Adrenal gland (tissue), 12 donors: ENCODE measurements around the gene THPO. TPM values are rescaled to one million over a fixed set of nuclear protein-coding genes. Genes with fewer than 3 reads are reported as not detected.

Source experiments
- DNase-seq, 7 donors: peaks; one replicate each; pipeline ENCODE4 v3.0.0-alpha.2; 2019 to 2020
- H3K27ac ChIP-seq, 5 donors: fragments of 200-600 bp; sonication (generic) in 4 of 5; 1 replicate in 3 of 5; 2 replicates in 2 of 5; pipeline versions ENCODE4 v1.5.1 to v1.8.0; 2016 to 2020; ENCODE audit warnings: mild to moderate bottlenecking in 1 of 5
- H3K27me3 ChIP-seq: fragments of 200-600 bp; 2 replicates; pipeline ENCODE4 v1.8.0; 2021
- H3K36me3 ChIP-seq, 2 donors: fragments of 200-600 bp; replicated peaks in 1 of 2; 1 replicate in 1 of 2; 2 replicates in 1 of 2; pipeline versions ENCODE4 v1.5.1 to v1.8.0; 2018 to 2022
- H3K4me1 ChIP-seq, 2 donors: fragments of 200-600 bp; replicated peaks in 1 of 2; 1 replicate in 1 of 2; 2 replicates in 1 of 2; pipeline versions ENCODE4 v1.5.1 to v1.8.0; 2018 to 2021
- H3K4me3 ChIP-seq, 4 donors: fragments of 200-600 bp; sonication (generic) in 3 of 4; one replicate each; pipeline ENCODE4 v1.5.1; 2016 to 2018
- H3K9me3 ChIP-seq, 3 donors: fragments of 200-600 bp; sonication (generic) in 1 of 3; replicated peaks in 1 of 3; 1 replicate in 2 of 3; 2 replicates in 1 of 3; pipeline versions ENCODE4 v1.5.1 to v1.8.0; 2016 to 2021
- POLR2A ChIP-seq, 2 donors: fragments of 450-650 bp; IDR thresholded peaks; one replicate each; pipeline ENCODE4 v1.6.1; 2017; ENCODE audit warnings: antibody characterized with exemption in 2 of 2, mild to moderate bottlenecking in 2 of 2, moderate library complexity in 1 of 2
- WGBS, 4 donors: extraction: QIAGEN DNeasy Blood & Tissue Kit in 2 of 4; methylation state at CpG; one replicate each; pipeline versions ENCODE4 v1.1.5 to v1.1.7; 2013 to 2017; 5-methylcytosine and 5-hydroxymethylcytosine counted together
- intact Hi-C, 2 donors: fragments of 100-400 bp; cut with DNase I; formaldehyde crosslinking; loops; one replicate each; pipeline versions ENCODE4 v1.14.1 to v1.15.0; 2022 to 2023
- polyA plus RNA-seq, 3 donors: library from polyadenylated mRNA; stranded (reverse); fragments of 200-250 nt in 2 of 3; fragments of 350-450 nt in 1 of 3; fragmentation: Illumina TruSeq in 1 of 3; extraction: RNeasy Lipid Tissue Mini Kit (QIAGEN cat#74804) in 1 of 3; gene quantifications; one replicate each; pipeline ENCODE4 v1.2.3, GENCODE V29; 2013 to 2014
- total RNA-seq, 9 donors: library from RNA; depleted of rRNA in 4 of 9; stranded (reverse); fragments of >200 nt in 4 of 9; fragments of 120-200 nt in 1 of 9; fragmentation: NEBNext Ultra II Directional in 1 of 9; extraction: Animal tissue kit (Norgen Biotek cat#: 25700) in 1 of 9; gene quantifications; one replicate each; pipeline versions ENCODE4 v1.1.0 to v1.2.4, GENCODE V29; 2013 to 2023
- TF ChIP-seq, protein P1 (sequence below), 6 experiments: fragments of 450-650 bp in 4 of 6; fragments of 200-600 bp in 2 of 6; sonication (generic) in 1 of 6; IDR thresholded peaks; 1 replicate in 5 of 6; 2 replicates in 1 of 6; pipeline versions ENCODE4 v1.5.1 to v1.8.0; 2016 to 2021; ENCODE audit warnings: antibody characterized with exemption in 6 of 6, mild to moderate bottlenecking in 2 of 6, moderate library complexity in 1 of 6
- donor health status: healthy with polysubstance abuse.
- donor health status: Bipolar disorder and iron deficiency.
- donor health status: DM: yes; HTN: yes; CAD: no.
- donor health status: DM: no; HTN: no; CAD: no.
- donor health status: DM: no; HTN: no; CAD: no.
- donor health status: DM: yes; HTN: yes; CAD: no.

The THPO gene
- total and polyA plus RNA-seq, 12 donors = 0.11 to 5.3 (median 2.2) TPM; not detected in 3

DNA sequence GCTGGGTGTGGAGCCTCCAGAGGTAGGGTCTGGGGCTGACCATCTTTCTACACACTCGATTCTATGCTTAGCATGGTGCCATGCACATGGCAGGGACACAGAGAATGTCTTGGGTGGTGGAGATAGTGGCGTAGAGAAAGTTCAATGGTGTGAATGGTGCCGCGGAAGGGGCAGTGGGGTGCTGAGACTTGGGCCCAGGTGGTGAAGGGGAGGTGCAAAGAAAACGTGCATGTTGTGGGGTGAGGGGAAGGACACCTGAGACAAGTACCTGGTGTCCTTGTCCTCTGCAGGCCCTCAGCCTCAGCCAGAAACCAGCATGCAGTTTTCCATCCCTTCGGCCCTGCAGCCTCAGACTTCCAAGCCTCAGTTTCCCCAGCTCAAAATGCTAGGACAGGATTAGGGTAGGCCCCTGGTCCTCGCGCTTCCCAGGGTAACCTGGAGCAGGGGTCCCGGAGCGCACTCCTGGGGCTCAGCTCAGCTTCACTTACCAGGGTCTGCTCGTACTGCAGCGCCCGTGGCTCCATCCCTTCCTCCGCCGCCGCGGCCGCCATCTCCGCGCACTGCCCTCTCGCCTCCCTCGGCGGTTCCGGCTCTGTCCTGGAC is 17.0 kb downstream of the THPO start:
- Histone ChIP-seq H3K4me1 (peaks cover 13 to 41% of the 10 kb centered on the region in 2 donors), H3K36me3 (peaks cover 0 to 24% of the 10 kb centered on the region in 2 donors), H3K27ac (peak overlapping the region in 3 of 5 donors; percentile 95 to 100 (median 97)), H3K27me3 (no peaks in the 10 kb centered on the region), H3K9me3 (no peaks in the 10 kb centered on the region), H3K4me3 (peak overlapping the region in 3 of 4 donors; percentile 49 to 88 (median 88))
- peak in 1 of 7 donors; percentile 42 for DNase-seq
- TF ChIP-seq, protein P1, sequence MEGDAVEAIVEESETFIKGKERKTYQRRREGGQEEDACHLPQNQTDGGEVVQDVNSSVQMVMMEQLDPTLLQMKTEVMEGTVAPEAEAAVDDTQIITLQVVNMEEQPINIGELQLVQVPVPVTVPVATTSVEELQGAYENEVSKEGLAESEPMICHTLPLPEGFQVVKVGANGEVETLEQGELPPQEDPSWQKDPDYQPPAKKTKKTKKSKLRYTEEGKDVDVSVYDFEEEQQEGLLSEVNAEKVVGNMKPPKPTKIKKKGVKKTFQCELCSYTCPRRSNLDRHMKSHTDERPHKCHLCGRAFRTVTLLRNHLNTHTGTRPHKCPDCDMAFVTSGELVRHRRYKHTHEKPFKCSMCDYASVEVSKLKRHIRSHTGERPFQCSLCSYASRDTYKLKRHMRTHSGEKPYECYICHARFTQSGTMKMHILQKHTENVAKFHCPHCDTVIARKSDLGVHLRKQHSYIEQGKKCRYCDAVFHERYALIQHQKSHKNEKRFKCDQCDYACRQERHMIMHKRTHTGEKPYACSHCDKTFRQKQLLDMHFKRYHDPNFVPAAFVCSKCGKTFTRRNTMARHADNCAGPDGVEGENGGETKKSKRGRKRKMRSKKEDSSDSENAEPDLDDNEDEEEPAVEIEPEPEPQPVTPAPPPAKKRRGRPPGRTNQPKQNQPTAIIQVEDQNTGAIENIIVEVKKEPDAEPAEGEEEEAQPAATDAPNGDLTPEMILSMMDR (IDR thresholded peaks at IDR 0.05) = no peak
- TF ChIP-seq POLR2A (IDR thresholded peaks at IDR 0.05) = no peak
- 6 to 29% (median 11%) methylated on average over 6 to 24 of the region's 24 CpGs for WGBS, 4 donors
- intact Hi-C loops = no loop called here

GRCh38 chr3:184360070-184360928 is 17.7 kb downstream of the THPO start:
- intact Hi-C loops = no loop called here
- peaks cover 0 to 22% of the 10 kb centered on the region in 2 donors for H3K36me3 ChIP-seq
- DNase-seq = no peak
- peak overlapping the region in 1 of 4 donors; percentile 88 for H3K4me3 ChIP-seq
- TF ChIP-seq POLR2A (IDR thresholded peaks at IDR 0.05) = no peak
- TF ChIP-seq, protein P1 (IDR thresholded peaks at IDR 0.05) = no peak
- 59 to 64% (median 61%) methylated on average over 11 to 12 of the region's 12 CpGs for WGBS, 4 donors
- H3K9me3 ChIP-seq = no peaks in the 10 kb centered on the region
- H3K27ac ChIP-seq = no peak overlapping the region
- peaks cover 13 to 45% of the 10 kb centered on the region in 2 donors for H3K4me1 ChIP-seq
- no peaks in the 10 kb centered on the region for H3K27me3 ChIP-seq

DNA sequence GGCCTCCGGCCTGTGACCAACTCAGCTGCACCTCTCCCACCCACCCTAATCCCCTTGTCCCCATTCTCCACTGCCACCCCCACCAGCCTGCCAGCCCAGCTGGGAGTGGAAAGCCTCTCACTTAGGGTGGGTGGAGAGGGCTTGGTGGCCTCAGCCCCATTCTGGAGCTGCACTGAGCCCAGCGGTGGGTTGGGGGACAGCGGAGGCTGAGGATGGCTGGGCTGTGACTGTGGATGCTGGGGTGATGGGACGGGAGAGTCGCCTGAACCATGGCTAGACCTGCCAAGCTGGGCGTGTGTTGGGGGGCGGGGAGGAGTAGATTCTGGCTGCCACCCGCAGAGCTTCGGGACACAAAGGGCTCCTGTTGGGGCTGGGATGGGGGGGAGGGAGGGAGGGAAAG is 18.4 kb downstream of the THPO start:
- no peak for DNase-seq
- Histone ChIP-seq H3K4me3 (no peak overlapping the region), H3K9me3 (no peaks in the 10 kb centered on the region), H3K27ac (no peak overlapping the region), H3K4me1 (peaks cover 13 to 41% of the 10 kb centered on the region in 2 donors), H3K27me3 (no peaks in the 10 kb centered on the region), H3K36me3 (peaks cover 0 to 21% of the 10 kb centered on the region in 2 donors)
- no peak for TF ChIP-seq POLR2A (IDR thresholded peaks at IDR 0.05)
- TF ChIP-seq, protein P1 (IDR thresholded peaks at IDR 0.05) = no peak
- 61 to 79% (median 73%) methylated on average over 8 to 9 of the region's 9 CpGs for WGBS, 4 donors
- intact Hi-C loops = no loop called here

- peaks cover 11 to 35% of the 10 kb centered on the region in 2 donors for H3K4me1 ChIP-seq
- no peak for DNase-seq
- no peak overlapping the region for H3K4me3 ChIP-seq
- intact Hi-C loops = no loop called here
- 36 to 58% (median 48%) methylated on average over 5 to 14 of the region's 14 CpGs for WGBS, 4 donors
- H3K27me3 ChIP-seq = no peaks in the 10 kb centered on the region
- H3K36me3 ChIP-seq = peaks cover 0 to 21% of the 10 kb centered on the region in 2 donors
- no peak for TF ChIP-seq POLR2A (IDR thresholded peaks at IDR 0.05)
- TF ChIP-seq, protein P1 (IDR thresholded peaks at IDR 0.05) = no peak
- no peaks in the 10 kb centered on the region for H3K9me3 ChIP-seq
- no peak overlapping the region for H3K27ac ChIP-seq
Observed at GRCh38 chr3:184358921-184359350, 19.1 kb downstream of the THPO start.
